Transverse colon (tissue), 4 donors: ENCODE data around the gene MAP4K4. TPM values are rescaled to one million over a fixed set of nuclear protein-coding genes. Genes with fewer than 3 reads are reported as not detected.

Source experiments
- DNase-seq: peaks from one replicate; pipeline ENCODE4 v3.0.0-alpha.2; 2019
- H3K27ac ChIP-seq, 4 donors: fragments of 200-600 bp; sonication (generic); 2 replicates each; pipeline ENCODE4 v1.5.1; 2016 to 2018; ENCODE audit warnings: inconsistent platforms in 4 of 4
- H3K27me3 ChIP-seq: fragments of 200-600 bp; sonication (generic); 2 replicates; pipeline ENCODE4 v1.5.1; 2017; ENCODE audit warnings: inconsistent platforms
- H3K36me3 ChIP-seq, 4 donors: fragments of 200-600 bp; sonication (generic); 2 replicates each; pipeline ENCODE4 v1.5.1; 2017 to 2019; ENCODE audit warnings: inconsistent platforms in 4 of 4
- H3K4me1 ChIP-seq, 4 donors: fragments of 200-600 bp; sonication (generic); 2 replicates each; pipeline ENCODE4 v1.5.1; 2017 to 2020; ENCODE audit warnings: inconsistent platforms in 4 of 4
- H3K4me3 ChIP-seq, 4 donors: fragments of 200-600 bp; sonication (generic); 1 replicate in 1 of 4; 2 replicates in 3 of 4; pipeline versions ENCODE4 v1.5.1 to v1.6.1; 2017 to 2019; ENCODE audit warnings: inconsistent platforms in 4 of 4
- H3K9me3 ChIP-seq, 2 donors: fragments of 200-600 bp; sonication (generic); 2 replicates each; pipeline ENCODE4 v1.5.1; 2017 to 2019; ENCODE audit warnings: inconsistent platforms in 2 of 2
- EP300 ChIP-seq: sonication (generic); formaldehyde crosslinking; IDR thresholded peaks from one replicate; pipeline ENCODE4 v1.6.1; 2017; ENCODE audit warnings: antibody characterized with exemption, low read depth
- POLR2A ChIP-seq: fragments of 450-650 bp; IDR thresholded peaks from one replicate; pipeline ENCODE4 v1.6.1; 2016; ENCODE audit warnings: antibody characterized with exemption, mild to moderate bottlenecking, moderate library complexity
- POLR2AphosphoS5 ChIP-seq, 3 donors: sonication (generic); formaldehyde crosslinking; IDR thresholded peaks; one replicate each; pipeline ENCODE4 v1.6.1; 2016; ENCODE audit warnings: antibody characterized with exemption in 3 of 3
- WGBS, 2 donors: methylation state at CpG; one replicate each; pipeline ENCODE4 v1.1.5; 2018; ENCODE audit warnings: low coverage in 1 of 2; 5-methylcytosine and 5-hydroxymethylcytosine counted together
- in situ Hi-C, 4 donors: fragments of 200-750 bp; cut with MboI; loops; one replicate each; pipeline versions ENCODE4 v1.15.0 to v1.15.1; 2017; ENCODE audit warnings: low sequenced_read_pairs in 3 of 4, low pct_ligation_motif_present in 1 of 4, low pct_unique_long_range_greater_than_20kb in 1 of 4
- intact Hi-C: fragments of 100-400 bp; cut with DNase I; formaldehyde crosslinking; loops from one replicate; pipeline ENCODE4 v1.15.1; 2023; ENCODE audit warnings: low total_unique reads
- total RNA-seq, 4 donors: library from RNA; depleted of rRNA; stranded (reverse); fragments of >200 nt; gene quantifications; one replicate each; pipeline ENCODE4 v1.1.0, GENCODE V29; 2016
- TF ChIP-seq, protein P1 (sequence below), 5 experiments: fragments of 200-600 bp in 3 of 5; fragments of 450-650 bp in 2 of 5; sonication (generic) in 3 of 5; IDR thresholded peaks; 1 replicate in 2 of 5; 2 replicates in 3 of 5; pipeline ENCODE4 v1.5.1; 2016 to 2017; ENCODE audit warnings: antibody characterized with exemption in 5 of 5, inconsistent platforms in 3 of 5, mild to moderate bottlenecking in 2 of 5, moderate library complexity in 1 of 5

The MAP4K4 gene
- total RNA-seq, 4 donors from 2014 or later: 20.3 to 42.3 (median 29.6) TPM

DNA sequence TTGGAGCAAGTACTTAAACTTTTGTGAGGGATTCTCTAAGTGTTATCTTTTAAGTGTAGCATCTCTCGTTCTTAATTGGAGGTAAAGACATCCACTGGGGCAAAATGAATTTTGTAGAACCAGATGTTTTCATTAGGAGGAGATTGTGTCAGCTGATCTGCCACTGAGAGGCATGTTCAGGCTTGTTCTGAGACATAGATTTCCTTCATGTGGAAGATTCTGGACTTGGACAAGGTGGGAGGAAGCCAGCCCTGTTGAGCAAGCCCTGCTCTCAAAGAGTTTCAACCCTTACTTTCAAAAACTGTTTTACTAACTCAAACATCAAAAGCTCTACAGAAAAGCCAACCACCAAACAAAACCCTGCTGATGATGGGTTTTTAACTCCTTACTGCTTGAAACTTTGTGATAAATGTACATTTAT is 6.5 kb downstream of the MAP4K4 start:
- Histone ChIP-seq H3K27ac (peak overlapping the region in 3 of 4 donors; percentile 3 to 31 (median 25)), H3K27me3 (no peaks in the 10 kb centered on the region), H3K4me3 (no peak overlapping the region), H3K4me1 (peaks cover 7 to 52% (median 17%) of the 10 kb centered on the region in 4 donors), H3K36me3 (no peaks in the 10 kb centered on the region), H3K9me3 (no peaks in the 10 kb centered on the region)
- no peak for TF ChIP-seq POLR2AphosphoS5 (IDR thresholded peaks at IDR 0.05)
- TF ChIP-seq EP300: no peak
- no peak for TF ChIP-seq POLR2A
- TF ChIP-seq, protein P1, sequence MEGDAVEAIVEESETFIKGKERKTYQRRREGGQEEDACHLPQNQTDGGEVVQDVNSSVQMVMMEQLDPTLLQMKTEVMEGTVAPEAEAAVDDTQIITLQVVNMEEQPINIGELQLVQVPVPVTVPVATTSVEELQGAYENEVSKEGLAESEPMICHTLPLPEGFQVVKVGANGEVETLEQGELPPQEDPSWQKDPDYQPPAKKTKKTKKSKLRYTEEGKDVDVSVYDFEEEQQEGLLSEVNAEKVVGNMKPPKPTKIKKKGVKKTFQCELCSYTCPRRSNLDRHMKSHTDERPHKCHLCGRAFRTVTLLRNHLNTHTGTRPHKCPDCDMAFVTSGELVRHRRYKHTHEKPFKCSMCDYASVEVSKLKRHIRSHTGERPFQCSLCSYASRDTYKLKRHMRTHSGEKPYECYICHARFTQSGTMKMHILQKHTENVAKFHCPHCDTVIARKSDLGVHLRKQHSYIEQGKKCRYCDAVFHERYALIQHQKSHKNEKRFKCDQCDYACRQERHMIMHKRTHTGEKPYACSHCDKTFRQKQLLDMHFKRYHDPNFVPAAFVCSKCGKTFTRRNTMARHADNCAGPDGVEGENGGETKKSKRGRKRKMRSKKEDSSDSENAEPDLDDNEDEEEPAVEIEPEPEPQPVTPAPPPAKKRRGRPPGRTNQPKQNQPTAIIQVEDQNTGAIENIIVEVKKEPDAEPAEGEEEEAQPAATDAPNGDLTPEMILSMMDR (IDR thresholded peaks at IDR 0.05): no peak
- intact Hi-C loops (no loop called here), in situ Hi-C loops (no loop called here)
- WGBS, 2 donors: 70 to 85% methylated on average over 1 of the region's 1 CpG
- DNase-seq: no peak

DNA sequence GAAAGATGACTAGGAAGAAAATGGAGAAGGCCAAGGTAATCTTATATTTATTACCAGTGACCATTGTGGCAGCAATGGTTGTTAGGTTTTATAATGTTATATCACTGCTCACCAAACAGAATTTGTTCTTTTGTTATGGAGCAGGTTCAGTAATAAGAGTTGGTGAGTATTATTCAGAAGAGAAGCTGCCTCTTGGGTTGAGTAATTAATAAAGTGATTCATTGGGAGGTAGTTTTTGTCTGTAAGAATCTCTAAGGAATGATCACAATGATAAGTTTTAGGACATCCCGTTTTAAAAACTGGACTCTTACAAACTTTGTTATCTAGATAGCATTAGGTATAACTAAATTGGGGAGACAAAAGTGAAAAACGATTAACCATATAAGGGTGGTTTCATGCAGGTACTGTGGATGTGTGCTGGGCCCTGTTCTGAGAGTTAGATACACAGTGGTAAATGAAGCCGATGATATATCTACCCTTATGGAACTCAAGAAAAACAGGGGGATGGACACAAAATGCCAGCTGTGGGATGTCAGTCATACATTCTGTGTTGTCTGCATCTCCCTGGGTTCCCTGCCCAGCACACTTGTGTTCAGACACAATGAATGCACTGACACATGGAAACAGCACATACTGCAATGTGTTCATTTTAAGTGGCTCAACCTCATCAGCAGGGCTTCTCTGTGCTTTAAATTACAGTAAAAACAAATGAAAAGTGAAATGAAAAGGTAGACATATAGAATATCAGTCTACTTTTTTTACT is 7.5 kb downstream of the MAP4K4 start:
- Histone ChIP-seq H3K27ac (no peak overlapping the region), H3K4me3 (no peak overlapping the region), H3K4me1 (peaks cover 6 to 54% (median 21%) of the 10 kb centered on the region in 4 donors), H3K27me3 (no peaks in the 10 kb centered on the region), H3K36me3 (no peaks in the 10 kb centered on the region), H3K9me3 (no peaks in the 10 kb centered on the region)
- no peak for DNase-seq
- TF ChIP-seq, protein P1 (IDR thresholded peaks at IDR 0.05): no peak
- TF ChIP-seq POLR2A: no peak
- no peak for TF ChIP-seq POLR2AphosphoS5 (IDR thresholded peaks at IDR 0.05)
- no peak for TF ChIP-seq EP300
- 69 to 78% methylated on average over 3 of the region's 3 CpGs for WGBS, 2 donors
- in situ Hi-C loops: no loop called here
- intact Hi-C loops: no loop called here

DNA sequence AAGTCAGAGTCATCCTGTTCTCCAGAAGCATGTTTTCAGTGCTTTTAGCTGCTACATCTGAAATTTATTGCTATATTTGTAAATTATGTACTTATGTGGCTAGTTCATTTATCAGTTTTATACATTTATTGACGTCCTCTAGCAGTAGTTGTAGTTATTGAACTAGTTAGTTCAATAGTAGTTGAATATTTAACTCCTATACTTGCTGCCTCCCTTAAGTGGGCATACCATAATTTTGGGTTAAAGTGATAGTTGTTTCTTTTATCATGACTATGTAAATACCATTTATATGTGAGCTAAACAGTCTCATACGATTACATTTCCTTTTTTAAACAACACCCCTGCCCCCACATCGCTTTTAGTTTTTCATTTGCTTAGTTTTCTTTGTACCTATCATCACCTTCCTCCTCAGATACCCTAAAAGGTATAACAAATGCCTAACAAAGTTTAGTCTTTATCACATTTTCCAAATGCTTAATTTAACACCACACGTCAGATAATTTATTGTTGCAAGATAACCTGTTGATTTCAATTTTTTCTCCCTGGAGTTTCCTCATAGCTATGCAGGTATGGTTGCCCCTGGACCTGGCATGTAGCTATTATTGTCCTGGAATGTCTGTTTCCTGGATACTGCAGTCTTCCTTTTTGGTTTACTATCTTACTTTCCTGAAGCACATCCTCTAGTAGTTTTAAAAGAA is 8.8 kb downstream of the MAP4K4 start:
- WGBS, 2 donors: 55 to 62% methylated on average over 4 of the region's 4 CpGs
- peaks cover 18 to 53% (median 24%) of the 10 kb centered on the region in 4 donors for H3K4me1 ChIP-seq
- intact Hi-C loops (no loop called here), in situ Hi-C loops (no loop called here)
- H3K27ac ChIP-seq: no peak overlapping the region
- no peaks in the 10 kb centered on the region for H3K27me3 ChIP-seq
- DNase-seq: no peak
- H3K36me3 ChIP-seq: no peaks in the 10 kb centered on the region
- TF ChIP-seq EP300 (no peak), POLR2AphosphoS5 (IDR thresholded peaks at IDR 0.05) (no peak), POLR2A (no peak)
- TF ChIP-seq, protein P1 (IDR thresholded peaks at IDR 0.05): no peak
- no peaks in the 10 kb centered on the region for H3K9me3 ChIP-seq
- H3K4me3 ChIP-seq: no peak overlapping the region

DNA sequence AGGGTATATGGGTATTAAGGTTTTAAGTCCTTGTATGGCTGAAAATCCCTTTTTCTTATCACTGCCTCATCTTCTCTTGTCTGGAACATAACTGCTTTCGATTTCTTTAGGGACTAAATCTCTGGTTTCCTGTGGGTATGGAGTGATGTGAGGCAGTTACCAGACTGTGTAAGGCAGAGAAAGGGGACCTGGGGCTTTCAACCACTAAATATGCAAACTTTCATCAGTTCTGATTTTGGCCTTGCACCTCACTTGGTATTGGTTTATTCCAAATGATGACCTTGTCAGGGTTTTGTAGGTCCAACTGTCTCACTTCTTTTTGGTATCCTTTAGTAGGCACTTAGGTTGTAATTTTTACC is 9.3 kb downstream of the MAP4K4 start:
- no peak overlapping the region for H3K27ac ChIP-seq
- H3K4me3 ChIP-seq: no peak overlapping the region
- H3K4me1 ChIP-seq: peaks cover 20 to 54% (median 24%) of the 10 kb centered on the region in 4 donors
- no peak for DNase-seq
- TF ChIP-seq POLR2AphosphoS5 (IDR thresholded peaks at IDR 0.05) (no peak), EP300 (no peak), POLR2A (no peak)
- TF ChIP-seq, protein P1 (IDR thresholded peaks at IDR 0.05): no peak
- in situ Hi-C loops (no loop called here), intact Hi-C loops (no loop called here)
- no peaks in the 10 kb centered on the region for H3K27me3 ChIP-seq
- 78% methylated on average over 1 of the region's 1 CpG; no CpG with 5 or more reads in 1 of the 2 donors for WGBS, 2 donors
- H3K9me3 ChIP-seq: no peaks in the 10 kb centered on the region
- H3K36me3 ChIP-seq: no peaks in the 10 kb centered on the region
